ENCODE data around the gene CHCHD1.
"Not testable (repeated sequence)": the region's sequence is repeated elsewhere in the genome, so short reads cannot be mapped to it uniquely, and the experiment has no call there.

Gene CHCHD1

DNA sequence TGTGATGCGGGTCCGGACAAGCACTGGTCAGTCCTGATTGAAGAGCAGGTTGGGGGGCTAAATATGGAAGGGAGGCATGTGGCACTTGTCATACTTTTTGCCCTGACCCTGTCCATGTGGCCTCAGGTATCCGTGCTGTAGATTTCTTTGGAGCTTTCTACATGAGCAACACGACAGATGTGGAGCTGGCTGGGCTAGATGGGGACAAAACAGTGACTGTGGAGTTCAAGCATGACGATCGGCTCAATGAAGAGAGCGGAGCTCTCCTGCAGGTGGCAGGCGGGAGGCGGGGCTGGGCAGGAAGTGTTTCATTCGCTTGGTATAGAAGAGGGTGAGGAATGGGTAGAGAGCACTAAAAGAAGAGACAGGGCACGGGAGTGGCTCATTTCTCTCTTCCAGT, 13.0 kb upstream of the CHCHD1 start:
- DNase-seq (ENCODE audit: low read depth in 2 of 2, low spot score in 1 of 2): peak in 1 of 2 donors; percentile 43

- no peak for DNase-seq (ENCODE audit: low read depth in 2 of 2, low spot score in 1 of 2)
Observed at GRCh38 chr10:73769396-73769795, 12.5 kb upstream of the CHCHD1 start.

DNA sequence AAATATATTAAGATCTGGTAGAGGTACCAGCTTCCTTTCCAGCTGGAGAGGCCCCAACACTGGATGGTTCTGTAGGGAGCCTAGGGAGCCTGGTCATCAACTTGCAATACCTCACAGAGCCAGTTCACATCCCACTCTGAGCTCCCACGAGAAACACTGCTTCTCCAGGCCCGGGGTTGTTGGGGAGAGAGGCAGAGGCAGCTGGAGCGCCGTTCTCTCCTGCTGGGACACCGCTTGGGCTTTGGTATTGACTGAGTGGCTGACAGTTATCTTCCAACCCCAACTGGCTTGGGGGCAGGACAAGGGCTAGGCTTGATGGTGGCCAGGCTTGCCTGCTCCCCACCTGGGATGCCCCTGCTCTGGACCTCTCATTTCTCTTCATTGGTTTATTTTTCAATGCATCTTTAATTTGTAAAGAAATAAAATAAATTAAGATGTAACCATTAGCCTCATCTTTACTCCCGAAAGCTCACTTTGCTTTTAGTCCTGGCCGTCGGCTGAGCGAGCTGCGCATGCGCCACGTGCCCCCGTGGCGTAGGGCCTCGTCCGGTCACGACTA, 10.0 kb upstream of the CHCHD1 start:
- DNase-seq (ENCODE audit: low read depth in 2 of 2, low spot score in 1 of 2): peak; percentile 62 to 70

GRCh38 chr10:73772281-73773151, 9.3 kb upstream of the CHCHD1 start:
- peak in 1 of 2 donors; percentile 49 for DNase-seq (ENCODE audit: low read depth in 2 of 2, low spot score in 1 of 2)

DNA sequence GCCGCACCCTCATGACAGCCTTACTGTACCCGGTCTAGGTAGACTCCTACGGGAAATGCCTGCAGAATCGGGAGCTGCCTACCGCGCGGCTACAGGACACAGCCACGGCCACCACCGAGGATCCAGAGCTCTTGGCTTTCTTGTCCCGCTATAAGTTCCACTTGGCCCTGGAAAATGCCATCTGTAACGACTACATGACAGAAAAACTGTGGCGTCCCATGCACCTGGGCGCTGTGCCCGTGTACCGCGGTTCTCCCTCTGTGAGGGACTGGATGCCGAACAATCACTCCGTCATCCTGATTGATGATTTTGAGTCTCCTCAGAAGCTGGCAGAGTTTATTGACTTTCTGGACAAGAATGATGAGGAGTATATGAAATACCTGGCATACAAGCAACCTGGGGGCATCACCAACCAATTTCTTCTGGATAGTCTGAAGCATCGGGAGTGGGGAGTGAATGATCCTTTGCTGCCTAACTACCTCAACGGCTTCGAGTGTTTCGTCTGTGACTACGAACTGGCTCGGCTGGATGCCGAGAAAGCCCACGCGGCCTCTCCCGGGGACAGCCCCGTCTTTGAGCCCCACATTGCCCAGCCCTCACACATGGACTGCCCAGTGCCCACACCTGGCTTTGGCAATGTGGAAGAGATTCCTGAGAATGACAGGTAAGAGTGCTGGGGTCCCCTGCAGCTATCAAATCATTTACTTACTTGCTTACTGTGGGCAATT, 8.5 kb upstream of the CHCHD1 start:
- no peak for DNase-seq (ENCODE audit: low read depth in 2 of 2, low spot score in 1 of 2)

GRCh38 chr10:73774637-73775036, 7.2 kb upstream of the CHCHD1 start:
- peak in 1 of 2 donors; percentile 32 for DNase-seq (ENCODE audit: low read depth in 2 of 2, low spot score in 1 of 2)

DNA sequence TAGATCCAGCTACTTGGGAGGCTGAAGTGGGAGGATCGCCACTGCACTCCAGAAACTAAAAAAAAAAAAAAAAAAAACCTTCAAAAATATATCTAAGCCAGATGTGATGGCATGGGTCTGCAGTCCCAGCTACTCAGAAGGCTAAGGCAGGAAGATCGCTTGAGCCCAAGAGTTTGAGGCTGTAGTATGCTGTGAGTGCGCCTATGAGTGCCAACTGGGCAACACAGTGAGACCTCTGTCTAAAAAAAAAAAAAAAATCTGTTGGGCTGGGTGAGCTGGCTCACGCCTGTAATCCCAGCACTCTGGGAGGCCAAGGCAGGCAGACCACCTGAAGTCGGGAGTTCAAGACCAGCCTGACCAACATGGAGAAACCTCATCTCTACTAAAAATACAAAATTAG, 2.8 kb upstream of the CHCHD1 start:
- DNase-seq (ENCODE audit: low read depth in 2 of 2, low spot score in 1 of 2): no peak

DNA sequence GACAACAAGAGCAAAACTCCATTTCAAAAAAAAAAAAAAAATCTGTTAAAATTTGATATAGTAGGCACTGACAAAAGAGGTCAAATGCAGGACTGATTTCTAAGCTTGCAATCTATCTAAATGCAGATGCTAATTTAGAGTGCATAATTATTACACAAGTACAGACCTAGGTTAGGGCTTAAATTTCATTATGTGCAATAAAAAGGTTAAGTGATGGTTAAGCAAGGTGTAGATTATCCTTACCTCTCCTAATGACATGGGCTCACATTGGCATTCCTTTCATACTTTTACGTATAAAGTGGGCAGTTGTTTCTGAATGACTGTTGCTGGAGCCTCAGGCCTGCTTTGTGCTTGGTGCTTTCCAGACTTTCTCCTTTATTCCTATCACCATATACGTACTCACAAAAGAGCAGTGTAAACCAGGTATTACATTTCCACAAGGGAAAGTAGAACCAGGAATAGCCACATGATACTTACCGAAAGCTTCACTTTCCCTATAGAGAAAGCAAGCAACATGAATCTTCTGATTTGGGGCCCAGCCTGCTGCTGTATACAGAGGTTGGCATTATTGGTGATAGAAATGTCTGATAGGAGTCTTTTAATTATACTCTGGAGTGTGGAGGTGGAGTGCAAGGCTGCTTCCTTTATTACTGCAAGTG, 2.2 kb upstream of the CHCHD1 start:
- no peak for DNase-seq (ENCODE audit: low read depth in 2 of 2, low spot score in 1 of 2)

GRCh38 chr10:73780301-73780700, 1.5 kb upstream of the CHCHD1 start:
- no peak for DNase-seq (ENCODE audit: low read depth in 2 of 2, low spot score in 1 of 2)

- DNase-seq (ENCODE audit: low read depth in 2 of 2, low spot score in 1 of 2): no peak
Observed at GRCh38 chr10:73780966-73781365, 882 bp upstream of the CHCHD1 start.

DNA sequence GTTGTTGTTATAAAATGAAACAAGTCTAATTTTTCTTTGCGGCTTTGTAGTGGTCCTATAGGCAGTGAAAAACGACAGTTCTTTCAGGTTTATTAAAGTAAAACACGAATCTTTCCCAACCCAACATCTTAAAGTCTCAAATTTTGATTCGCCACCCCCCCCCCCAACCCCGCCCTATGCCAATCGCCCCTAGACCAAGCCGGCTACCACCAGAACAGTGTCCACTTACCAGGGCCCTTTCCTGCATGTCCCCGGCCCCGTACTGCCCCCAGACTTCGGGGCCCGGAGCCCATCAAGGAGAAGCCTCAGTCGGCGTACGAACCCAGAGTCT, 335 bp upstream of the CHCHD1 start:
- DNase-seq (ENCODE audit: low read depth in 2 of 2, low spot score in 1 of 2): no peak

GRCh38 chr10:73782749-73783085, 869 bp downstream of the CHCHD1 start:
- no peak for DNase-seq (ENCODE audit: low read depth in 2 of 2, low spot score in 1 of 2)

- DNase-seq (ENCODE audit: low read depth in 2 of 2, low spot score in 1 of 2): peak; percentile 64 to 72
Observed at GRCh38 chr10:73785211-73785720, 3.4 kb downstream of the CHCHD1 start, which contains the start of gene ZSWIM8. TSS of gene ZSWIM8 (plus strand) at chr10:73785606. CDS start at chr10:73785879, 273 bp downstream.

DNA sequence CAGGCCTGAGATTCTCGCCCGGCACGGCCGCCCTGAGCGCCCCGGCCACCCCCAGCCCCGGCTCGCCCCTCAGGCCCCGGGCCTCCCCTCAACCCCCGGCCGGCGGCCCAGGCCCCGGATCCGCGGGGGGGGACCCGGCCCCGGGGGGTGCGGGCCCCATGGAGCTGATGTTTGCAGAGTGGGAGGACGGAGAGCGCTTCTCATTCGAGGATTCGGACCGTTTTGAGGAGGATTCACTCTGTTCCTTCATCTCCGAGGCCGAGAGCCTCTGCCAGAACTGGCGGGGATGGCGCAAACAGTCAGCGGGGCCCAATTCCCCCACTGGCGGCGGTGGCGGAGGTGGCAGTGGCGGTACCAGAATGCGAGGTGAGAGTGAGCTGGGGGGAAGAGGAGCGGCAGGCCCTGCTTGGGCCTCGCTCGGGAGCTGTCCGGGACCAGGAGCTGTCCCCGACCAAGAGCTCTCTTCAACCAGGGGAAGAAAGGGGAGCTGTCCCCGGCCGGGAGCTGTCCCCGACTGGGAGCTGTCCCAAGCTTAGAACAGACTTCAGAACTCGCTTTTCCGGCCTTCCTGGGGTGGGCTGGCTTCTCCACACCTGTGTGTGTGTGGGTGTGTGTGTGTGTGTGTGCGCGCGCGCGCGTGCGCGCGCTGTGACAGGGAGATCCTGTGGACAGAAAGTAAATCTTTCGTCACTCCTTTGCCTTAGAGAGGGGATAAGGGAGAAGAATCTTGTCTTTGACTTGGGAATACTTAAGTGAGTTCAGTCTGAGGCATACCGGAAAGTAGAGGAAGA, 4.1 kb downstream of the CHCHD1 start:
- DNase-seq (ENCODE audit: low read depth in 2 of 2, low spot score in 1 of 2): no peak

GRCh38 chr10:73786512-73786885, 4.7 kb downstream of the CHCHD1 start:
- no peak for DNase-seq (ENCODE audit: low read depth in 2 of 2, low spot score in 1 of 2)

DNA sequence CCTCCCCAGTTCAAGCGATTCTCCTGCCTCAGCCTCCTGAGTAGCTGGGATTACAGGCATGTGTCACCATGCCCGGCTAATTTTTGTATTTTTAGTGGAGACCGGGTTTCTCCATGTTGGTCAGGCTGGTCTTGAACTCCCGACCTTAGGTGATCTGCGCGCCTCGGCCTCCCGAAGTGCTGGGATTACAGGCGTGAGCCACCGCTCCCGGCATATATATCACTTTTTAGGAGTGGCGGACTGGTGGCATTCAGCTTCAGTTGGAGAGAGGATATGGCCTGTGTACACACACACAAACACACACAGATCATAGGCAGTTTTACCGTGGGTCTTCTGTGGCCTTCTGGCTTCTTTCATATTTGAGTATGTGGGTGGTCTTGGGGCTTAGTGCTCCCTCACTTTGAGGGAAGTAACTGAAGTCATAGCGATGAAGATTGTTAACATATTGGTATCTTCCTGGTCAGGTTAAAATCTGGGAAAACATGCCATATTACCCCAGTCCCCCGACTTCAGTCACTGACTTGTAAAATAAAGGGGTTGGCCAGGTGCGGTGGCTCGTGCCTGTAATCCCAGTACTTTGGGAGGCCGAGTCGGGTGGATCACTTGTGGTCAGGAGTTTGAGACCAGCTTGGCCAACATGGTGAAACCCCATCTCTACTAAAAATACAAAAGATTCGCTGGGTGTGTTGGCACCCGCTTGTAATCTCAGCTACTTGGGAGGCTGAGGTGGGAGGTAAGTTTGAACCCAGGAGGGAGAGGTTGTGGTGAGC, 5.4 kb downstream of the CHCHD1 start:
- DNase-seq (ENCODE audit: low read depth in 2 of 2, low spot score in 1 of 2): not testable (repeated sequence)

- DNase-seq (ENCODE audit: low read depth in 2 of 2, low spot score in 1 of 2): no peak
Observed at GRCh38 chr10:73788864-73789658, 7.2 kb downstream of the CHCHD1 start.

DNA sequence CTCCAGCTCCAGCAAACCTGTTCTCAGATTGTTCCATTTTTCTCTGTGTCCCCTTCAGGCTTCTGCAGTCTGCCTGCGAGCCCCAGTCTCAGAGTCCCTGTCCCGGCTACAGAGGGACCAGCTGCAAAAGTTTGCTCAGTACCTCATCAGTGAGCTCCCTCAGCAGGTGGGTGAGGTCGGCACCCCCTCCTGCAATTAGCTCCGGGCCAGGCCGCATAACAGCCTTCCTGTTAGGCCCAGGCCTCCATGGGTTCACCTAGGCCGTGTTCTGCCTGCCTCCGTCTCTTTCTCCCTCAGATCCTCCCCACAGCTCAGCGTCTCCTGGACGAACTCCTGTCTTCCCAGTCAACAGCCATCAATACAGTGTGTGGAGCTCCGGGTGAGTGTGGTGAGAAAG, 7.8 kb downstream of the CHCHD1 start:
- no peak for DNase-seq (ENCODE audit: low read depth in 2 of 2, low spot score in 1 of 2)

Data from stimulated activated CD8-positive, alpha-beta memory T cell treated with anti-CD3 and anti-CD28 coated beads, Interleukin-4, amount 100 ng/mL, for 1 hour (primary cell).